ENCODE results near the gene MON1A.

The MON1A gene

DNA sequence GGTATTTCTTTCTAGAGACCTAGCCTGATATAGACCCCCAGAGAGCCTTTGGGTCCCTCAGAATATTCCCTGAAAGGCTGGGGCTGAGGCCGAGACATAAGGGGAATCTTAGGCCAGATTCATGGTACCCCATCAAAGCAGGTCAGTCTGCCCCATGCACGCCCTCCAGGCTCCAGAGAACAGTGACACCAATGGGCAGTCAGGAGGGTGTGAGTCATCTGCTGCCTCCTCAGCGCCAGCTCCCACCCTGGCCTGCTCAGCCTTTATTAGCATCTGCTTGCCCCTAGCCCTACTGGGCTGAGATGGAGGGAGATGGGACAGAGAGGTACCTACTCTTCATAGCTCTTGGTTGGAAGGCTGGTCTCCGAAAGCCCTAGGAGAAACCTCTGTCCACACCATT, 45.6 kb downstream of the MON1A start:
- DNase-seq (ENCODE audit: low read depth): no peak
- TF ChIP-seq, protein P1, sequence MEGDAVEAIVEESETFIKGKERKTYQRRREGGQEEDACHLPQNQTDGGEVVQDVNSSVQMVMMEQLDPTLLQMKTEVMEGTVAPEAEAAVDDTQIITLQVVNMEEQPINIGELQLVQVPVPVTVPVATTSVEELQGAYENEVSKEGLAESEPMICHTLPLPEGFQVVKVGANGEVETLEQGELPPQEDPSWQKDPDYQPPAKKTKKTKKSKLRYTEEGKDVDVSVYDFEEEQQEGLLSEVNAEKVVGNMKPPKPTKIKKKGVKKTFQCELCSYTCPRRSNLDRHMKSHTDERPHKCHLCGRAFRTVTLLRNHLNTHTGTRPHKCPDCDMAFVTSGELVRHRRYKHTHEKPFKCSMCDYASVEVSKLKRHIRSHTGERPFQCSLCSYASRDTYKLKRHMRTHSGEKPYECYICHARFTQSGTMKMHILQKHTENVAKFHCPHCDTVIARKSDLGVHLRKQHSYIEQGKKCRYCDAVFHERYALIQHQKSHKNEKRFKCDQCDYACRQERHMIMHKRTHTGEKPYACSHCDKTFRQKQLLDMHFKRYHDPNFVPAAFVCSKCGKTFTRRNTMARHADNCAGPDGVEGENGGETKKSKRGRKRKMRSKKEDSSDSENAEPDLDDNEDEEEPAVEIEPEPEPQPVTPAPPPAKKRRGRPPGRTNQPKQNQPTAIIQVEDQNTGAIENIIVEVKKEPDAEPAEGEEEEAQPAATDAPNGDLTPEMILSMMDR (IDR thresholded peaks at IDR 0.05; ENCODE audit: insufficient read depth, low read depth, low read length, missing control alignments): no peak
- H3K4me3 ChIP-seq (ENCODE audit: low read depth, low read length): no peak overlapping the region

DNA sequence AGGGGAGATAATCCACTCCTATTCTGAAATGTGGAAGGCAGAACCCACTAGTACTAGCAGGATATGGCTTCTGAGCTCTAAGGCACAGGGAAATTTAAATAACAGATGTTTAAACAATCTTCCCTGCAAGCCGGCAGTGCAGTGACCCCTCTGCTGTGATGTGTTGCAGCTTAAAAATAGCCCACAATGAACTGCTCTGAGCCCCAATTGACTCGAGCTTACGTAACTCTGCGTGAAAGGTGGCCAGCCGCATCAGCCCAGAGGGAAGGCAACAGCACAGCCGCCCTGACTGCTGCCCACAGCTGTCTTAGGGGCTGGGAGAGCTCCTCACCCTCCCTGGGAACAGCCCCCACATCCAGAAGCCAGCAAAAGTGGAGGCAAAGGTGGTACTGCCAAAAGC, 47.4 kb downstream of the MON1A start:
- no peak overlapping the region for H3K4me3 ChIP-seq (ENCODE audit: low read depth, low read length)
- no peak for DNase-seq (ENCODE audit: low read depth)
- TF ChIP-seq, protein P1 (IDR thresholded peaks at IDR 0.05; ENCODE audit: insufficient read depth, low read depth, low read length, missing control alignments): no peak

- H3K4me3 ChIP-seq (ENCODE audit: low read depth, low read length): no peak overlapping the region
- TF ChIP-seq, protein P1 (IDR thresholded peaks at IDR 0.05; ENCODE audit: insufficient read depth, low read depth, low read length, missing control alignments): no peak
- DNase-seq (ENCODE audit: low read depth): no peak
Observed at GRCh38 chr3:49880581-49881315, 48.9 kb downstream of the MON1A start.

DNA sequence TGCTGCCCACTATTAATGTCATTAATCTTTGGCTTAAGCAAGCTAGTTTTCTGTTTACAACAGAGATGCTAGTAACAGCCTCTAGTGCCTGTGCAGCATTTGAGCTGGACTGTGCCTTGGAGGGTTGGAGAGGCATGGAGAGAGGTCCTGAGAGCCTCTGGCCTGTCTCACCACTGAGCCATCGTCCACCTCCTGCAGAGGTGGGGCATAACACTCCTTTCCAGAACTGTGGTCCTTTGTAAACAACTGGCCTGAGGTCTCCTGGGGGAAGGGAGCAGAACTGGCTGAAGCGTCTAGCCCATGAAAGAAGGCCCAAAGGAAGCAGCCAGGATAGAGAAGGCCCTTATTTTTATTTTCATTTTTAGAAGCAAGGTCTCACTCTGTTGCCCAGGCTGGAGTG, 49.9 kb downstream of the MON1A start:
- no peak for DNase-seq (ENCODE audit: low read depth)
- no peak overlapping the region for H3K4me3 ChIP-seq (ENCODE audit: low read depth, low read length)
- TF ChIP-seq, protein P1 (IDR thresholded peaks at IDR 0.05; ENCODE audit: insufficient read depth, low read depth, low read length, missing control alignments): no peak

DNA sequence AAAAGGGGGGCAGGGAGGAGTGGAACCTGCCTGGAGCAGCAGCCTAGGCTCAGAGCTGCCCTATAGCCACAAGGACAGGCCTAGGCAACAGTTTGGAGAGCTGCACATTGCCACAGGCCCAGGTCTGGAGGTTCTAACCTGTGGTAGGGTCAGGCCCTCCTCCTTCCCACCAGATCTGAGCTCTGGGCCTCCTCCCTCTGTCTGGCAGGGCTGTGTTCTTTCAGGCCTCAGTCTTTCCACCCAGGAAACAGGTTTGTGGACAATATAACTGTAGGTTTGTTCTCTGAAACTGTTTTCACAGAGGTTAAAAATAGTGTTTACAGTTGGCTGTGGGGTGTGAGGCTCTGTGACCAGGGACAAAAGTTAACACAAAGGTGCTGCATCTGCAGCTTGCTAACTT, 50.9 kb downstream of the MON1A start:
- DNase-seq (ENCODE audit: low read depth): no peak
- no peak overlapping the region for H3K4me3 ChIP-seq (ENCODE audit: low read depth, low read length)
- TF ChIP-seq, protein P1 (IDR thresholded peaks at IDR 0.05; ENCODE audit: insufficient read depth, low read depth, low read length, missing control alignments): no peak

DNA sequence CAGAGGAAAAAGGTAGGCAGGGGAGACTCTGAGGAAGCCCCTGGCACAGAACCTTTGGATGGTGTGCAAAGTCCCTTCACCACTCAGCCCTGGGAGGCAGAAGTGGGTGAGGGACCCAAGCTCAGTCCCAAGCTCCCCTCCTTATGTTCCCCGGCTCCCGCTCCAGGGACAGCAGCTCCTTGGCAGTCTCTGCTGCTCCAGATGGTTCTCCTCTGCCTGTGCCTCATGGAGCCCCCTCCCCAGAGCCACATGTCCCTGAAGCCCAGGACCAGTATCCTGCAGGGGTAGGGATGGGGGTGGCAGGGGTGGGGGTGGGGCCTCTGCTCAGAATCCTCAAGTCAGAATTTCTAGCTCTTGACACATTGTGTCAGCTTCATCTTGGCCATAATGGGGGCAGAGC, 51.9 kb downstream of the MON1A start:
- DNase-seq (ENCODE audit: low read depth): no peak
- H3K4me3 ChIP-seq (ENCODE audit: low read depth, low read length): no peak overlapping the region
- TF ChIP-seq, protein P1 (IDR thresholded peaks at IDR 0.05; ENCODE audit: insufficient read depth, low read depth, low read length, missing control alignments): no peak

- TF ChIP-seq, protein P1 (IDR thresholded peaks at IDR 0.05; ENCODE audit: insufficient read depth, low read depth, low read length, missing control alignments): no peak
- DNase-seq (ENCODE audit: low read depth): no peak
- H3K4me3 ChIP-seq (ENCODE audit: low read depth, low read length): no peak overlapping the region
Observed at GRCh38 chr3:49876567-49876966, 53.0 kb downstream of the MON1A start.
